Neural crest cell (in vitro differentiated cells): ENCODE measurements around the gene MYH13. TPM values are rescaled to one million over a fixed set of nuclear protein-coding genes. Genes with fewer than 3 reads are reported as not detected.

Source experiments
- DNase-seq: peaks from one replicate; pipeline ENCODE4 v3.0.0; 2021; ENCODE audit warnings: low read depth, mixed read lengths, low spot score
- H3K27ac Mint-ChIP-seq: one replicate; pipeline ENCODE4 v1.8.0; 2021; ENCODE audit warnings: mild to moderate bottlenecking, mixed read lengths; ENCODE audit not compliant: unreplicated experiment
- H3K27me3 Mint-ChIP-seq: 2 replicates; pipeline ENCODE4 v1.8.0; 2021; ENCODE audit warnings: low read depth, mild to moderate bottlenecking, mixed read lengths
- H3K36me3 Mint-ChIP-seq: 2 replicates; pipeline ENCODE4 v1.8.0; 2021; ENCODE audit warnings: low read depth, mild to moderate bottlenecking, mixed read lengths
- H3K4me1 Mint-ChIP-seq: 2 replicates; pipeline ENCODE4 v1.8.0; 2021; ENCODE audit warnings: mixed read lengths
- H3K4me3 Mint-ChIP-seq: one replicate; pipeline ENCODE4 v1.8.0; 2021; ENCODE audit warnings: mild to moderate bottlenecking, mixed read lengths
- H3K9me3 Mint-ChIP-seq: 2 replicates; pipeline ENCODE4 v1.8.0; 2021; ENCODE audit warnings: mixed read lengths
- CTCF ChIP-seq: fragments of 200-600 bp; sonication (generic); conservative IDR thresholded peaks from 2 replicates; pipeline ENCODE4 v1.5.0; 2021; ENCODE audit warnings: antibody characterized with exemption, mild to moderate bottlenecking
- long read RNA-seq: library from polyadenylated mRNA; unstranded; transcript quantifications from one replicate; pipeline ENCODE4 v2.0.0, GENCODE V29; 2020
- total RNA-seq: library from RNA; stranded (reverse); gene quantifications from 2 replicates; pipeline ENCODE4 v1.2.1, GENCODE V29; 2021

Gene MYH13
- not detected in 2 replicates for total RNA-seq
- long read RNA-seq = 0 reads

DNA sequence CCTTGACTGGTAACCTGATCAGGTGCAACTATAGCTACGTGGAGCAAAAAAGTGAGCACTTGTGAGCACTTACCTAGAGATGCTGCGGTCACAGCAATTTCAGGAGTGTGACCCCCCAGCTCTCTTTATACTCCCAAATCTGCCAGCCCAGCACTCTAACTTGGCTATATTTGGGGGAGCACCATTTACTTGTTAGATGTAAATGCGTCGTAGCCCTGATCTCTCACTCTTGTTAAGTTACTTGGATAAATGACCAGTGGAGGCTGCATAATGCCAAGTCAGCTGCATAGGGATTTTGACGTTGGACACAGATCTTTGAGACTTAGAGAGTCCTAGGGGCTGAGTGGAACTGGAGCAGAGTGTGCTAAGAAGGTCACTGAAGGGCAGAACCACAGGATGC, at the start of gene MYH13:
Gene MYH13 (minus strand): TSS at position 101 of the 400 bp plus-strand sequence. CDS start 8,476 bp downstream, outside the sequence.
- H3K27ac Mint-ChIP-seq = no peak within 1 kb of the TSS
- TF ChIP-seq CTCF = no peak
- no peak within 1 kb of the TSS for H3K4me3 Mint-ChIP-seq
- H3K4me1 Mint-ChIP-seq = no peaks in the 10 kb centered on the region
- DNase-seq = no peak
- no peaks in the 10 kb centered on the region for H3K9me3 Mint-ChIP-seq
- peaks cover 3% of the 10 kb centered on the region for H3K27me3 Mint-ChIP-seq
- no peaks in the 10 kb centered on the region for H3K36me3 Mint-ChIP-seq

GRCh38 chr17:10421900-10422542, 49.2 kb upstream of the MYH13 start, which contains the start of gene MYH8:
Gene MYH8, minus strand, starts transcription at chr17:10421950. Its CDS starts 1,723 bp downstream, at chr17:10420227.
- TF ChIP-seq CTCF = no peak
- Mint-ChIP-seq H3K4me3 (no peak within 1 kb of the TSS), H3K4me1 (no peaks in the 10 kb centered on the region), H3K9me3 (no peaks in the 10 kb centered on the region), H3K36me3 (no peaks in the 10 kb centered on the region), H3K27ac (no peak within 1 kb of the TSS), H3K27me3 (no peaks in the 10 kb centered on the region)
- no peak for DNase-seq

DNA sequence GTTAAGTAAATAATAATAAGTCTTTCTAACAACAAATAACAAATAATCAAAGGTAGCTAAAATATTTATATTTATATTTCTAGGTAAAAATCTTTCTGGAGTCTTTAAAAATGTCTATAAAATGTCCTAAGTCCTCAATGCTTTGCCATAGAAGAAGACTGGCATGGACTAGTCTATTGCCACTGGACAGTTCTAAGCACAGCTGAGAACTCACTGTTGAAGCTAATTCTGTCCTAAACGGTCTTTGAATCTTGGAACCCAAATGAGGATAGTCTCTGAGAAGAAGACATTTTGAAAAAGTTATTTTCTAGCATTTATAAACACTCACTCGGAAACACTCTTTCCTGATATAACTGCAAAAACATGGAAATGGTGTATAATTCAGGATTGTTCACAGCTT, 48.4 kb upstream of the MYH13 start:
- H3K4me1 Mint-ChIP-seq = no peaks in the 10 kb centered on the region
- no peak overlapping the region for H3K4me3 Mint-ChIP-seq
- H3K27me3 Mint-ChIP-seq = no peaks in the 10 kb centered on the region
- no peak overlapping the region for H3K27ac Mint-ChIP-seq
- no peak for TF ChIP-seq CTCF
- H3K9me3 Mint-ChIP-seq = no peaks in the 10 kb centered on the region
- DNase-seq = no peak
- no peaks in the 10 kb centered on the region for H3K36me3 Mint-ChIP-seq

GRCh38 chr17:10420811-10421210, 48.0 kb upstream of the MYH13 start:
- Mint-ChIP-seq H3K27ac (no peak overlapping the region), H3K36me3 (no peaks in the 10 kb centered on the region), H3K4me3 (no peak overlapping the region), H3K27me3 (no peaks in the 10 kb centered on the region), H3K9me3 (no peaks in the 10 kb centered on the region), H3K4me1 (no peaks in the 10 kb centered on the region)
- no peak for DNase-seq
- no peak for TF ChIP-seq CTCF

GRCh38 chr17:10417431-10417830, 44.6 kb upstream of the MYH13 start:
- Mint-ChIP-seq H3K27ac (no peak overlapping the region), H3K4me3 (no peak overlapping the region), H3K36me3 (no peaks in the 10 kb centered on the region), H3K4me1 (no peaks in the 10 kb centered on the region), H3K27me3 (no peaks in the 10 kb centered on the region), H3K9me3 (no peaks in the 10 kb centered on the region)
- TF ChIP-seq CTCF = no peak
- DNase-seq = no peak
